GM23338 (cell line): Measurements from ENCODE around the gene SYNPO2L. TPM values are rescaled to one million over a fixed set of nuclear protein-coding genes. Genes with fewer than 3 reads are reported as not detected.

Experiments used
- ATAC-seq: fragments of 200-7000 bp; cut with Tn5 transposase; 3 replicates; pipeline ENCODE4 v1.9.1; 2020
- DNase-seq: peaks from one replicate; pipeline ENCODE4 v3.0.0-alpha.2; 2015; ENCODE audit warnings: low spot score
- H2AFZ ChIP-seq: fragments of 200-600 bp; sonication (generic); 2 replicates; pipeline ENCODE4 v1.8.0; 2016; ENCODE audit warnings: antibody characterized with exemption, mild to moderate bottlenecking, moderate library complexity
- H3F3A ChIP-seq: fragments of 200-600 bp; sonication (generic); replicated peaks from 2 replicates; pipeline ENCODE4 v1.8.0; 2017; ENCODE audit warnings: antibody characterized with exemption, mixed run types, low read depth
- H3K27ac ChIP-seq: fragments of 200-600 bp; sonication (generic); 2 replicates; pipeline ENCODE4 v1.6.1; 2016; ENCODE audit warnings: low read depth
- H3K27me3 ChIP-seq: fragments of 200-600 bp; sonication (generic); 2 replicates; pipeline ENCODE4 v1.8.0; 2016; ENCODE audit warnings: mild to moderate bottlenecking, mixed run types, moderate library complexity; ENCODE audit not compliant: insufficient read depth
- H3K36me3 ChIP-seq: fragments of 200-600 bp; sonication (generic); 2 replicates; pipeline ENCODE4 v1.8.0; 2016; ENCODE audit warnings: mild to moderate bottlenecking; ENCODE audit not compliant: insufficient read depth
- H3K4me1 ChIP-seq: fragments of 200-600 bp; sonication (generic); 2 replicates; pipeline ENCODE4 v1.8.0; 2016; ENCODE audit warnings: mild to moderate bottlenecking, moderate library complexity; ENCODE audit not compliant: insufficient read depth
- H3K4me2 ChIP-seq: fragments of 200-600 bp; sonication (generic); 2 replicates; pipeline ENCODE4 v1.7.1; 2017; ENCODE audit warnings: mixed run types
- H3K4me3 ChIP-seq: fragments of 200-600 bp; sonication (generic); 2 replicates; pipeline ENCODE4 v1.6.1; 2016; ENCODE audit warnings: mixed run types
- H3K79me2 ChIP-seq: fragments of 200-600 bp; sonication (generic); replicated peaks from 2 replicates; pipeline ENCODE4 v1.8.0; 2017; ENCODE audit warnings: mild to moderate bottlenecking; ENCODE audit not compliant: insufficient read depth
- H3K9me2 ChIP-seq: fragments of 200-600 bp; sonication (generic); 2 replicates; pipeline ENCODE4 v1.8.0; 2017; ENCODE audit not compliant: insufficient read depth
- H4K20me1 ChIP-seq: fragments of 200-600 bp; sonication (generic); replicated peaks from 2 replicates; pipeline ENCODE4 v1.8.0; 2017; ENCODE audit warnings: mild to moderate bottlenecking; ENCODE audit not compliant: insufficient read depth
- H3K27ac Mint-ChIP-seq: 2 replicates; pipeline ENCODE4 v1.8.0; 2020; ENCODE audit warnings: inconsistent platforms, mild to moderate bottlenecking, moderate library complexity, mixed read lengths
- H3K27me3 Mint-ChIP-seq: 3 replicates; pipeline ENCODE4 v1.8.0; 2022; ENCODE audit warnings: low read depth, mild to moderate bottlenecking, moderate library complexity, mixed read lengths, inconsistent platforms; ENCODE audit not compliant: insufficient read depth, poor library complexity
- H3K36me3 Mint-ChIP-seq: 3 replicates; pipeline ENCODE4 v1.8.0; 2021; ENCODE audit warnings: low read depth, mild to moderate bottlenecking, inconsistent platforms, moderate library complexity, mixed read lengths
- H3K4me1 Mint-ChIP-seq: 3 replicates; pipeline ENCODE4 v1.8.0; 2020; ENCODE audit warnings: mild to moderate bottlenecking, inconsistent platforms, mixed read lengths
- H3K4me3 Mint-ChIP-seq: 3 replicates; pipeline ENCODE4 v1.8.0; 2021; ENCODE audit warnings: moderate library complexity, mild to moderate bottlenecking, inconsistent platforms, mixed read lengths
- H3K9me3 Mint-ChIP-seq: 3 replicates; pipeline ENCODE4 v1.8.0; 2020; ENCODE audit warnings: moderate library complexity, mild to moderate bottlenecking, inconsistent platforms, mixed read lengths
- JUNB ChIP-seq: IDR thresholded peaks from one replicate; pipeline ENCODE4 v1.6.1; 2016; ENCODE audit warnings: antibody characterized with exemption; ENCODE audit not compliant: unreplicated experiment
- NANOG ChIP-seq: IDR thresholded peaks from 2 replicates; pipeline ENCODE4 v1.6.1; 2016; ENCODE audit warnings: antibody characterized with exemption, borderline replicate concordance
- ZNF114 ChIP-seq: fragments of 250-450 bp; sonication (Bioruptor Pico); IDR thresholded peaks from 2 replicates; pipeline ENCODE4 v1.5.0; 2020; ENCODE audit warnings: mild to moderate bottlenecking, moderate library complexity
- ZNF462 ChIP-seq: fragments of 250-450 bp; sonication (Bioruptor Pico); IDR thresholded peaks from 2 replicates; pipeline ENCODE4 v1.5.0; 2020; ENCODE audit warnings: mild to moderate bottlenecking, moderate library complexity
- polyA plus RNA-seq: library from polyadenylated mRNA; unstranded; fragments of >200 nt; fragmentation: Nextera tagmentation; extraction: Ambion mirVana; gene quantifications from 2 replicates; pipeline ENCODE4 v1.2.1, GENCODE V29; 2016
- total RNA-seq: library from RNA; depleted of rRNA; stranded (reverse); fragments of >200 nt; shearing (Covaris generic); gene quantifications from 2 replicates; pipeline ENCODE4 v1.2.3, GENCODE V29; 2014
- TF ChIP-seq, protein P1 (sequence below): IDR thresholded peaks from one replicate; pipeline ENCODE4 v1.6.1; 2018; ENCODE audit warnings: antibody characterized with exemption; ENCODE audit not compliant: unreplicated experiment
- TF ChIP-seq, protein P2 (sequence below), 2 experiments: fragments of 200-600 bp in 1 of 2; sonication (generic) in 1 of 2; conservative IDR thresholded peaks; 2 replicates each; pipeline versions ENCODE4 v1.5.1 to v1.6.1; 2016 to 2017; ENCODE audit warnings: antibody characterized with exemption in 2 of 2, low read depth in 2 of 2, mild to moderate bottlenecking in 2 of 2, moderate library complexity in 1 of 2

The SYNPO2L gene
- total and polyA plus RNA-seq, 2 experiments from 2014 or later = 0.57 TPM; not detected in 1

DNA sequence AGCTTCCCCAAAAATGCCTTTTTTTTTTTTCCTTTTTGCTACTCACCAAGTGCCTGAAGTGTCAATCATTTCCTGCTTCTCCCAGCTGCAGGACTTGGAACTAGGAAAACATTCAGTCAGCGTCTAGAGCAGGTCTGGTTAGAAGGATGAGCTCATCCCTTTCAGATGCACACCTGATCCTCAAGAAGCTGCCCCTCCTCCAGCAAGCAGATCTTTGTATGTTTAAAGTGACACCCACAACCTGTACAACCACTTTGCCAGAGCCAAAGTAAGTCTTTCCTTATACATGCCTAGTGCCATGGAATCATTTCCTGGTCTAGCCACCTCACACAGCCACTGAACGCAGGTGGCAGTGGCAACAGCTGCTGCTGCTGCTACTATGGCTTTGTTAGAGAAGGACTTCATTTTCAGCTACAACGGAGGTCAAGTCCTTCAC is 54.3 kb downstream of the SYNPO2L start:
- Histone ChIP-seq H2AFZ (no peak overlapping the region), H3K4me2 (no peak overlapping the region), H3F3A (no peaks in the 10 kb centered on the region), H3K79me2 (no peaks in the 10 kb centered on the region), H3K27me3 (no peaks in the 10 kb centered on the region), H3K4me3 (no peak overlapping the region), H3K36me3 (no peaks in the 10 kb centered on the region), H4K20me1 (no peaks in the 10 kb centered on the region), H3K9me2 (0 out of 2 replicates have a peak, but pooled peaks cover 2% of the 10 kb centered on the region), H3K27ac (peak overlapping the region; percentile 68; the same call in 1 of the 2 replicates), H3K4me1 (no peaks in the 10 kb centered on the region)
- Mint-ChIP-seq H3K4me1 (peaks cover 10% of the 10 kb centered on the region; the same call in 2 of the 3 replicates), H3K27me3 (no peaks in the 10 kb centered on the region), H3K36me3 (peaks cover 14% of the 10 kb centered on the region; the same call in 2 of the 3 replicates), H3K9me3 (no peaks in the 10 kb centered on the region), H3K4me3 (no peak overlapping the region; the same call in 2 of the 3 replicates), H3K27ac (peak overlapping the region; percentile 92)
- TF ChIP-seq, protein P1, sequence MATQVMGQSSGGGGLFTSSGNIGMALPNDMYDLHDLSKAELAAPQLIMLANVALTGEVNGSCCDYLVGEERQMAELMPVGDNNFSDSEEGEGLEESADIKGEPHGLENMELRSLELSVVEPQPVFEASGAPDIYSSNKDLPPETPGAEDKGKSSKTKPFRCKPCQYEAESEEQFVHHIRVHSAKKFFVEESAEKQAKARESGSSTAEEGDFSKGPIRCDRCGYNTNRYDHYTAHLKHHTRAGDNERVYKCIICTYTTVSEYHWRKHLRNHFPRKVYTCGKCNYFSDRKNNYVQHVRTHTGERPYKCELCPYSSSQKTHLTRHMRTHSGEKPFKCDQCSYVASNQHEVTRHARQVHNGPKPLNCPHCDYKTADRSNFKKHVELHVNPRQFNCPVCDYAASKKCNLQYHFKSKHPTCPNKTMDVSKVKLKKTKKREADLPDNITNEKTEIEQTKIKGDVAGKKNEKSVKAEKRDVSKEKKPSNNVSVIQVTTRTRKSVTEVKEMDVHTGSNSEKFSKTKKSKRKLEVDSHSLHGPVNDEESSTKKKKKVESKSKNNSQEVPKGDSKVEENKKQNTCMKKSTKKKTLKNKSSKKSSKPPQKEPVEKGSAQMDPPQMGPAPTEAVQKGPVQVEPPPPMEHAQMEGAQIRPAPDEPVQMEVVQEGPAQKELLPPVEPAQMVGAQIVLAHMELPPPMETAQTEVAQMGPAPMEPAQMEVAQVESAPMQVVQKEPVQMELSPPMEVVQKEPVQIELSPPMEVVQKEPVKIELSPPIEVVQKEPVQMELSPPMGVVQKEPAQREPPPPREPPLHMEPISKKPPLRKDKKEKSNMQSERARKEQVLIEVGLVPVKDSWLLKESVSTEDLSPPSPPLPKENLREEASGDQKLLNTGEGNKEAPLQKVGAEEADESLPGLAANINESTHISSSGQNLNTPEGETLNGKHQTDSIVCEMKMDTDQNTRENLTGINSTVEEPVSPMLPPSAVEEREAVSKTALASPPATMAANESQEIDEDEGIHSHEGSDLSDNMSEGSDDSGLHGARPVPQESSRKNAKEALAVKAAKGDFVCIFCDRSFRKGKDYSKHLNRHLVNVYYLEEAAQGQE = no peak
- TF ChIP-seq ZNF462 (CRISPR knock-in tag) = no peak
- TF ChIP-seq NANOG = no peak
- no peak for TF ChIP-seq ZNF114 (CRISPR knock-in tag)
- TF ChIP-seq, protein P2, sequence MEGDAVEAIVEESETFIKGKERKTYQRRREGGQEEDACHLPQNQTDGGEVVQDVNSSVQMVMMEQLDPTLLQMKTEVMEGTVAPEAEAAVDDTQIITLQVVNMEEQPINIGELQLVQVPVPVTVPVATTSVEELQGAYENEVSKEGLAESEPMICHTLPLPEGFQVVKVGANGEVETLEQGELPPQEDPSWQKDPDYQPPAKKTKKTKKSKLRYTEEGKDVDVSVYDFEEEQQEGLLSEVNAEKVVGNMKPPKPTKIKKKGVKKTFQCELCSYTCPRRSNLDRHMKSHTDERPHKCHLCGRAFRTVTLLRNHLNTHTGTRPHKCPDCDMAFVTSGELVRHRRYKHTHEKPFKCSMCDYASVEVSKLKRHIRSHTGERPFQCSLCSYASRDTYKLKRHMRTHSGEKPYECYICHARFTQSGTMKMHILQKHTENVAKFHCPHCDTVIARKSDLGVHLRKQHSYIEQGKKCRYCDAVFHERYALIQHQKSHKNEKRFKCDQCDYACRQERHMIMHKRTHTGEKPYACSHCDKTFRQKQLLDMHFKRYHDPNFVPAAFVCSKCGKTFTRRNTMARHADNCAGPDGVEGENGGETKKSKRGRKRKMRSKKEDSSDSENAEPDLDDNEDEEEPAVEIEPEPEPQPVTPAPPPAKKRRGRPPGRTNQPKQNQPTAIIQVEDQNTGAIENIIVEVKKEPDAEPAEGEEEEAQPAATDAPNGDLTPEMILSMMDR (conservative IDR thresholded peaks at IDR 0.05; ENCODE audit: low read depth in 2 of 2) = no peak
- TF ChIP-seq JUNB = no peak
- peak; percentile 93 for ATAC-seq
- peak; percentile 49 for DNase-seq
